IPS-15b (cell line): ENCODE measurements around the gene OAS3.

ENCODE experiments used
- H3K27me3 ChIP-seq: one replicate; pipeline ENCODE4 v1.6.1; 2013; ENCODE audit warnings: low read length; ENCODE audit not compliant: control insufficient read depth, insufficient read depth
- H3K36me3 ChIP-seq: one replicate; pipeline ENCODE4 v1.6.1; 2013; ENCODE audit warnings: low read length; ENCODE audit not compliant: control insufficient read depth, insufficient read depth
- H3K4me1 ChIP-seq: one replicate; pipeline ENCODE4 v1.6.1; 2013; ENCODE audit warnings: mild to moderate bottlenecking, low read length; ENCODE audit not compliant: control insufficient read depth, insufficient read depth
- H3K4me3 ChIP-seq: one replicate; pipeline ENCODE4 v1.5.1; 2013; ENCODE audit warnings: low read depth, low read length
- H3K9ac ChIP-seq: one replicate; pipeline ENCODE4 v1.6.1; 2013; ENCODE audit warnings: low read depth, mild to moderate bottlenecking, low read length
- H3K9me3 ChIP-seq: one replicate; pipeline ENCODE4 v1.6.1; 2013; ENCODE audit warnings: mild to moderate bottlenecking, low read length; ENCODE audit not compliant: control insufficient read depth, insufficient read depth

OAS3 gene

GRCh38 chr12:113010701-113011100 is 72.4 kb downstream of the OAS3 start:
- Histone ChIP-seq H3K4me1 (no peaks in the 10 kb centered on the region), H3K9me3 (no peaks in the 10 kb centered on the region), H3K9ac (no peak overlapping the region), H3K4me3 (no peak overlapping the region), H3K36me3 (no peaks in the 10 kb centered on the region), H3K27me3 (no peaks in the 10 kb centered on the region)

GRCh38 chr12:113014565-113014964 is 76.3 kb downstream of the OAS3 start:
- Histone ChIP-seq H3K36me3 (no peaks in the 10 kb centered on the region), H3K4me1 (no peaks in the 10 kb centered on the region), H3K4me3 (no peak overlapping the region), H3K9me3 (no peaks in the 10 kb centered on the region), H3K9ac (no peak overlapping the region), H3K27me3 (no peaks in the 10 kb centered on the region)

- no peaks in the 10 kb centered on the region for H3K27me3 ChIP-seq
Observed at GRCh38 chr12:113016796-113017195, 78.5 kb downstream of the OAS3 start.

GRCh38 chr12:113019025-113019424 is 80.8 kb downstream of the OAS3 start:
- Histone ChIP-seq H3K36me3 (no peaks in the 10 kb centered on the region), H3K4me3 (no peak overlapping the region), H3K27me3 (no peaks in the 10 kb centered on the region), H3K9me3 (no peaks in the 10 kb centered on the region), H3K4me1 (no peaks in the 10 kb centered on the region), H3K9ac (no peak overlapping the region)

More at GRCh38 chr12:113016796-113017195, 78.5 kb downstream of the OAS3 start:
- Histone ChIP-seq H3K36me3 (no peaks in the 10 kb centered on the region), H3K4me1 (no peaks in the 10 kb centered on the region), H3K4me3 (no peak overlapping the region), H3K9ac (no peak overlapping the region), H3K9me3 (no peaks in the 10 kb centered on the region)

- H3K9ac ChIP-seq: no peak overlapping the region
- no peaks in the 10 kb centered on the region for H3K4me1 ChIP-seq
- no peak overlapping the region for H3K4me3 ChIP-seq
- H3K36me3 ChIP-seq: no peaks in the 10 kb centered on the region
- no peaks in the 10 kb centered on the region for H3K9me3 ChIP-seq
- H3K27me3 ChIP-seq: no peaks in the 10 kb centered on the region
Observed at GRCh38 chr12:113021500-113021899, 83.2 kb downstream of the OAS3 start.
